Fibroblast of pulmonary artery (primary cell): ENCODE data around the gene SYT1.

Experiments
- DNase-seq: peaks from one replicate; pipeline ENCODE4 v3.0.0-alpha.2; 2010; ENCODE audit warnings: low read depth
- H3K4me3 ChIP-seq: replicated peaks from 2 replicates; pipeline ENCODE4 v1.5.1; 2011; ENCODE audit warnings: low read depth, mild to moderate bottlenecking, control low read depth, low read length, moderate library complexity
- CTCF ChIP-seq: IDR thresholded peaks from 2 replicates; pipeline ENCODE4 v1.5.1; 2011; ENCODE audit warnings: mild to moderate bottlenecking, control low read depth, low read length, inconsistent platforms; ENCODE audit errors: missing control alignments

Gene SYT1

GRCh38 chr12:79356216-79356615, 491.6 kb downstream of the SYT1 start:
- no peak overlapping the region for H3K4me3 ChIP-seq
- DNase-seq, result no peak
- TF ChIP-seq CTCF, result no peak

- H3K4me3 ChIP-seq, result no peak overlapping the region
- DNase-seq, result no peak
- TF ChIP-seq CTCF, result no peak
These were observed 492.5 kb downstream of the SYT1 start for GRCh38 chr12:79357048-79357447.

- no peak for DNase-seq
- no peak overlapping the region for H3K4me3 ChIP-seq
- no peak for TF ChIP-seq CTCF
These were observed 494.2 kb downstream of the SYT1 start for GRCh38 chr12:79358716-79359300.

- no peak overlapping the region for H3K4me3 ChIP-seq
- no peak for TF ChIP-seq CTCF
- peak; percentile 8 for DNase-seq
These were observed 495.7 kb downstream of the SYT1 start for GRCh38 chr12:79360286-79360685.

- no peak for TF ChIP-seq CTCF
- DNase-seq, result no peak
- no peak overlapping the region for H3K4me3 ChIP-seq
These were observed 496.4 kb downstream of the SYT1 start for GRCh38 chr12:79360936-79361335.

- no peak for DNase-seq
- no peak for TF ChIP-seq CTCF
- H3K4me3 ChIP-seq, result no peak overlapping the region
These were observed 499.6 kb downstream of the SYT1 start for GRCh38 chr12:79364197-79364596.

GRCh38 chr12:79366374-79366773, 501.8 kb downstream of the SYT1 start:
- no peak for TF ChIP-seq CTCF
- no peak overlapping the region for H3K4me3 ChIP-seq
- no peak for DNase-seq
